ENCODE measurements around the gene PRUNE2.

Gene PRUNE2

GRCh38 chr9:76704593-76705204, 201.2 kb downstream of the PRUNE2 start:
- DNase-seq (ENCODE audit: low read depth in 2 of 2): peak; percentile 94 to 97
- TF ChIP-seq CTCF (IDR thresholded peaks at IDR 0.05; ENCODE audit: low read depth, low read length): peak; percentile 53
- H3K4me3 ChIP-seq (replicated peaks in 1 of 2; ENCODE audit: low read depth in 2 of 2, low read length in 2 of 2): no peak overlapping the region

GRCh38 chr9:76703270-76703669, 202.6 kb downstream of the PRUNE2 start:
- DNase-seq (ENCODE audit: low read depth in 2 of 2): no peak
- no peak for TF ChIP-seq CTCF (IDR thresholded peaks at IDR 0.05; ENCODE audit: low read depth, low read length)
- H3K4me3 ChIP-seq (replicated peaks in 1 of 2; ENCODE audit: low read depth in 2 of 2, low read length in 2 of 2): no peak overlapping the region

GRCh38 chr9:76701441-76702039, 204.4 kb downstream of the PRUNE2 start:
- TF ChIP-seq CTCF (IDR thresholded peaks at IDR 0.05; ENCODE audit: low read depth, low read length): no peak
- H3K4me3 ChIP-seq (replicated peaks in 1 of 2; ENCODE audit: low read depth in 2 of 2, low read length in 2 of 2): no peak overlapping the region
- DNase-seq (ENCODE audit: low read depth in 2 of 2): peak in 1 of 2 donors; percentile 22

- TF ChIP-seq CTCF (IDR thresholded peaks at IDR 0.05; ENCODE audit: low read depth, low read length): no peak
- no peak for DNase-seq (ENCODE audit: low read depth in 2 of 2)
- no peak overlapping the region for H3K4me3 ChIP-seq (replicated peaks in 1 of 2; ENCODE audit: low read depth in 2 of 2, low read length in 2 of 2)
These were observed 205.0 kb downstream of the PRUNE2 start for GRCh38 chr9:76700916-76701315.

GRCh38 chr9:76699971-76700370, 205.9 kb downstream of the PRUNE2 start:
- DNase-seq (ENCODE audit: low read depth in 2 of 2): peak; percentile 61 to 84
- no peak overlapping the region for H3K4me3 ChIP-seq (replicated peaks in 1 of 2; ENCODE audit: low read depth in 2 of 2, low read length in 2 of 2)
- TF ChIP-seq CTCF (IDR thresholded peaks at IDR 0.05; ENCODE audit: low read depth, low read length): no peak

GRCh38 chr9:76697554-76697953, 208.4 kb downstream of the PRUNE2 start:
- no peak for DNase-seq (ENCODE audit: low read depth in 2 of 2)
- H3K4me3 ChIP-seq (replicated peaks in 1 of 2; ENCODE audit: low read depth in 2 of 2, low read length in 2 of 2): no peak overlapping the region
- TF ChIP-seq CTCF (IDR thresholded peaks at IDR 0.05; ENCODE audit: low read depth, low read length): no peak

Measured in cardiac fibroblast (primary cell).